Naive thymus-derived CD4-positive, alpha-beta T cell (primary cell): Measurements from ENCODE around the gene LARGE1. TPM values are rescaled to one million over a fixed set of nuclear protein-coding genes. Genes with fewer than 3 reads are reported as not detected.

ENCODE experiments used
- ATAC-seq: fragments of 150-1000 bp; cut with Tn5 transposase; 2 replicates; pipeline ENCODE4 v1.10.0; 2021; ENCODE audit warnings: mild to moderate bottlenecking, moderate library complexity
- CTCF ChIA-PET: fragments of 350-600 bp; sonication (Branson Sonifier 250); formaldehyde crosslinking; loops from one replicate; lab custom pipeline; 2021; ENCODE audit warnings: antibody characterized with exemption; lab: Charles Lee
- POLR2A ChIA-PET: fragments of 350-600 bp; sonication (Branson Sonifier 250); formaldehyde crosslinking; loops from one replicate; lab custom pipeline; 2021; ENCODE audit warnings: antibody characterized with exemption, inconsistent platforms; lab: Charles Lee
- DNase-seq, 9 donors: peaks; one replicate each; pipeline versions ENCODE4 v3.0.0 to v3.0.0-alpha.2; 2020 to 2022; ENCODE audit warnings: mixed read lengths in 1 of 9
- H3K27ac ChIP-seq: one replicate; pipeline ENCODE4 v1.7.0; 2013; ENCODE audit warnings: mild to moderate bottlenecking, low read depth, low read length, moderate library complexity
- H3K27me3 ChIP-seq, 2 donors: one replicate each; pipeline ENCODE4 v1.7.0; 2013; ENCODE audit warnings: low read length in 2 of 2, mild to moderate bottlenecking in 2 of 2, moderate library complexity in 2 of 2; ENCODE audit not compliant: control insufficient read depth in 2 of 2, insufficient read depth in 2 of 2
- H3K36me3 ChIP-seq, 3 experiments: 1 replicate in 2 of 3; 2 replicates in 1 of 3; pipeline ENCODE4 v1.7.0; 2013; ENCODE audit warnings: low read length in 3 of 3, mild to moderate bottlenecking in 3 of 3, moderate library complexity in 1 of 3; ENCODE audit not compliant: insufficient read depth in 3 of 3, control insufficient read depth in 2 of 3
- H3K4me1 ChIP-seq, 2 donors: one replicate each; pipeline ENCODE4 v1.7.0; 2013; ENCODE audit warnings: low read length in 2 of 2, mild to moderate bottlenecking in 2 of 2, moderate library complexity in 1 of 2; ENCODE audit not compliant: control insufficient read depth in 2 of 2, insufficient read depth in 2 of 2
- H3K4me3 ChIP-seq: 2 replicates; pipeline ENCODE4 v1.7.0; 2013; ENCODE audit warnings: mild to moderate bottlenecking, low read length
- H3K9me3 ChIP-seq, 3 experiments: 1 replicate in 2 of 3; 2 replicates in 1 of 3; pipeline ENCODE4 v1.7.0; 2013; ENCODE audit warnings: low read length in 3 of 3; ENCODE audit not compliant: control insufficient read depth in 2 of 3
- H3K27ac Mint-ChIP-seq, 9 donors: one replicate each; pipeline ENCODE4 v1.8.0; 2020 to 2022; ENCODE audit warnings: mixed read lengths in 9 of 9, mild to moderate bottlenecking in 8 of 9, moderate library complexity in 5 of 9, inconsistent platforms in 2 of 9
- H3K27me3 Mint-ChIP-seq, 5 donors: one replicate each; pipeline ENCODE4 v1.8.0; 2021 to 2022; ENCODE audit warnings: mixed read lengths in 5 of 5, mild to moderate bottlenecking in 1 of 5
- H3K36me3 Mint-ChIP-seq, 5 donors: one replicate each; pipeline ENCODE4 v1.8.0; 2020 to 2022; ENCODE audit warnings: mixed read lengths in 5 of 5, mild to moderate bottlenecking in 3 of 5, inconsistent platforms in 1 of 5
- H3K4me1 Mint-ChIP-seq, 7 donors: one replicate each; pipeline ENCODE4 v1.8.0; 2020 to 2022; ENCODE audit warnings: mixed read lengths in 7 of 7, mild to moderate bottlenecking in 3 of 7, inconsistent platforms in 1 of 7
- H3K4me3 Mint-ChIP-seq, 10 donors: one replicate each; pipeline ENCODE4 v1.8.0; 2020 to 2022; ENCODE audit warnings: mild to moderate bottlenecking in 10 of 10, mixed read lengths in 10 of 10, moderate library complexity in 6 of 10, inconsistent platforms in 2 of 10
- H3K9me3 Mint-ChIP-seq, 11 donors: one replicate each; pipeline ENCODE4 v1.8.0; 2020 to 2022; ENCODE audit warnings: mixed read lengths in 11 of 11, mild to moderate bottlenecking in 4 of 11, inconsistent platforms in 1 of 11, moderate library complexity in 1 of 11
- intact Hi-C, 2 donors: fragments of 100-400 bp; cut with micrococcal nuclease; formaldehyde crosslinking; loops; one replicate each; pipeline ENCODE4 v1.15.1; 2023
- polyA plus RNA-seq, 2 donors: library from polyadenylated mRNA; unstranded; fragments of 300-500 nt; fragmentation: Illumina TruSeq; gene quantifications; one replicate each; pipeline ENCODE4 v1.2.3, GENCODE V29; 2021
- total RNA-seq, 6 experiments: library from RNA in 5 of 6; stranded (reverse) in 5 of 6; gene quantifications; 1 replicate in 5 of 6; 2 replicates in 1 of 6; pipeline ENCODE4 v1.2.3 and lab custom pipeline; 2021 to 2026

LARGE1 gene
- total and polyA plus RNA-seq, 7 experiments from 2014 or later = 2.3 to 4.8 (median 3.0) TPM; not detected in 3

DNA sequence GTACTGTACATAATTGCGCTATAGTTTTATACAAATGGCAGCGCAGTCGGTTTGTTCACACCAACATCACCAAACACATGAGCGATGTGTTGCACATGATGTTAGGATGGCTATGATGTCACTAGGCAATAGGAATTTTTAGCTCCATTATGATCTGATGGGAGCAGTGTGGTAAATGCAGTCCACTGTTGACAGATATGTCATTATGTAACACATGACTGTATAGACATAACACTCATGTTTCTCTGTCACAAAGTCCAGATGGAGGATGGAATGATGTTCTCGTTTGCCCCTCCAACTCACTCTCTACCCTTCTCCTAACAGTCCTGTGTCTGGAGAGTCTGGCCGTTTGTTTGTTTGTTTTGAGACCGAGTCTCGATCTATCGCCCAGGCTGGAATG lies 288.5 kb downstream of the LARGE1 start:
- no peaks in the 10 kb centered on the region for H3K9me3 ChIP-seq
- H3K4me3 Mint-ChIP-seq = no peak overlapping the region
- no peak overlapping the region for H3K27ac Mint-ChIP-seq
- H3K36me3 Mint-ChIP-seq = no peaks in the 10 kb centered on the region
- H3K36me3 ChIP-seq = no peaks in the 10 kb centered on the region
- H3K9me3 Mint-ChIP-seq = peaks cover 3 to 26% (median 15%) of the 10 kb centered on the region in 11 donors
- DNase-seq = no peak
- H3K27me3 ChIP-seq = no peaks in the 10 kb centered on the region
- peaks cover 0 to 4% (median 0%) of the 10 kb centered on the region in 5 donors for H3K27me3 Mint-ChIP-seq
- H3K27ac ChIP-seq = no peak overlapping the region
- no peak overlapping the region for H3K4me3 ChIP-seq
- intact Hi-C loops = no loop called here
- ATAC-seq = no peak
- CTCF ChIA-PET = no interaction called here
- no peaks in the 10 kb centered on the region for H3K4me1 ChIP-seq
- POLR2A ChIA-PET = no interaction called here
- no peaks in the 10 kb centered on the region for H3K4me1 Mint-ChIP-seq

DNA sequence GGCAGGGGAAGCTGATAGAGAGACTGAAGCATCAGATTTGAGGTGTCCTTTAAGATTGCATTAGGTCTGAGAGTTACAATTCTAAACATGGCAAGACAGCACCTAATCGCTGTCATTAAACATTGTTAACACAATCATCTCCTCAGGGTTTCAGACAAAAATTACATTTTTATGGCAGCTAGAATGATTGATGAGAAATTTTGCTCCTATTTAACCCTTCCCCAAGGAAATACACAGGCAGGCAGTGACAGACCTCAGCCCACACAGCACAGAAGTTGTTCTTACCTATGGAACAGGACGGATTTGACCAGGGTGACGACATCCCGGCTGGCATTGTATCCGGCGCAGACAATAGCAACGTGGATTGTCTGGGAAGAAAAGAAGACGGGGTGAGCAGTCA lies 294.3 kb downstream of the LARGE1 start:
- Mint-ChIP-seq H3K4me3 (no peak overlapping the region), H3K9me3 (peaks cover 0 to 27% (median 6%) of the 10 kb centered on the region in 11 donors), H3K27ac (no peak overlapping the region), H3K36me3 (no peaks in the 10 kb centered on the region), H3K4me1 (no peaks in the 10 kb centered on the region), H3K27me3 (peaks cover 0 to 4% (median 0%) of the 10 kb centered on the region in 5 donors)
- no peaks in the 10 kb centered on the region for H3K27me3 ChIP-seq
- no peaks in the 10 kb centered on the region for H3K36me3 ChIP-seq
- H3K4me3 ChIP-seq = no peak overlapping the region
- CTCF ChIA-PET = no interaction called here
- H3K9me3 ChIP-seq = no peaks in the 10 kb centered on the region
- H3K4me1 ChIP-seq = no peaks in the 10 kb centered on the region
- intact Hi-C loops = no loop called here
- H3K27ac ChIP-seq = no peak overlapping the region
- no peak for ATAC-seq
- POLR2A ChIA-PET = no interaction called here
- no peak for DNase-seq

DNA sequence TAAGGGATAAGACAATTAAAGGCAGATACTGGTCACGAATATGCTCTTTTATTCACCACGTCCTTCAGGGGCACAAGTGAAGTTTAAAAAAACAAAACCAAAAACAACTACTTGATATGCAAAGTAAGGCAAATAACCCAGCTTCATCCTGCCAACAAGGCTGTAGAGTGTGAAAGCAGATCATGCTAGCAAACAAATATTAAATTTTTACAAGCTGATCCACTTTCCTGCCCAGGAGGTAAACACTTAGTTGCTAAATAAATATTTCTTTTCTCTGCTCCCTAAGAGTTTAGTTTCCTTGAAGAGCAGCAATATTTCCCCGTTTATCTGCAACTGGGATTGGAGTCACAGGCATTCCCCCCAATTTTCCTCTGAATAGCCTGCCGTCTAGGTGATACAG lies 300.2 kb downstream of the LARGE1 start:
- Histone ChIP-seq H3K27me3 (no peaks in the 10 kb centered on the region), H3K36me3 (no peaks in the 10 kb centered on the region), H3K9me3 (no peaks in the 10 kb centered on the region), H3K4me1 (no peaks in the 10 kb centered on the region), H3K27ac (no peak overlapping the region), H3K4me3 (no peak overlapping the region)
- Mint-ChIP-seq H3K27ac (no peak overlapping the region), H3K27me3 (peaks cover 0 to 11% (median 0%) of the 10 kb centered on the region in 5 donors), H3K9me3 (peaks cover 0 to 9% (median 4%) of the 10 kb centered on the region in 11 donors), H3K4me3 (no peak overlapping the region), H3K36me3 (no peaks in the 10 kb centered on the region), H3K4me1 (no peaks in the 10 kb centered on the region)
- ATAC-seq (no peak), DNase-seq (no peak)
- ChIA-PET CTCF (no interaction called here), POLR2A (no interaction called here)
- intact Hi-C loops = no loop called here

DNA sequence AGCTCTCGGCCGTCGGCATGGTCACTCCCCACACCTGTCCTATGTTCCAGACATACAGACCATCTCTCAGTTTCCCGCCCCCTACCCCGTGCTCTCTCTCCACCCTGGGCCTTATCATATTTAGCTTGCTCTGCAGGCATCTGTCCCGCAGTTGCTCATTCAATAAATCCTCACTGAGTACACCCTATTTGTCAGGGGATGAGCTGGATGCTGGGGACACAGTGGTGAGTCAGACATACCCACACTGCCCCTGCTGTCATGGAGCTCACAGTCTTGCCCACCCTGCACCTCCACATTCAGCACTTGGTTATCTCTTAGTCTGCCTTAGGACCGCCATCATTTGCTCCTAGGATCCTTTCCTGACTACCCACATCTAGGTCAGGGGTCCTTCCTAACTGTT lies 313.8 kb downstream of the LARGE1 start:
- Histone ChIP-seq H3K27ac (no peak overlapping the region), H3K27me3 (no peaks in the 10 kb centered on the region), H3K4me1 (no peaks in the 10 kb centered on the region), H3K9me3 (no peaks in the 10 kb centered on the region), H3K4me3 (no peak overlapping the region), H3K36me3 (no peaks in the 10 kb centered on the region)
- intact Hi-C loops = no loop called here
- Mint-ChIP-seq H3K9me3 (peaks cover 0 to 15% (median 6%) of the 10 kb centered on the region in 11 donors), H3K4me3 (no peak overlapping the region), H3K4me1 (no peaks in the 10 kb centered on the region), H3K27ac (no peak overlapping the region), H3K27me3 (no peaks in the 10 kb centered on the region), H3K36me3 (no peaks in the 10 kb centered on the region)
- CTCF ChIA-PET = no interaction called here
- DNase-seq (no peak), ATAC-seq (no peak)
- POLR2A ChIA-PET = no interaction called here

DNA sequence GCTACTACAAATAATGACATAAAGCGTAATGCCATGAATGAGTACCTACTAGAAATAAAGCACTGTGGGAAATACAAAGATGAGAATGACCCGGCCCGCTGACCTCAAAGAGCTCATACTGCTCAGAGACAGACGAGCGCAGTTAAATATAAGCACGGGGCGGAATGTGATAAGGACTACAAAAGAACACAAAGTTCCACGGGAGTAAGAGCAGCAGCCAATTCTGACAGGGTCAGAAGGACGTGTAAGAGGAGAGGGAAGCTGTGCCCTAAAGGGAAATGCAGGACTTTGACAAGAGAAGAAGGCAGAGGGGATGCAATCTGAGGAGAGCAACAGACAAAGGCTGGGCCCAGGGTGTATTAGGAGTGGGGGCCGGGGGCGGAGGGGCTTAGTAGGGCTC lies 314.6 kb downstream of the LARGE1 start:
- no peaks in the 10 kb centered on the region for H3K27me3 ChIP-seq
- Mint-ChIP-seq H3K9me3 (peaks cover 0 to 19% (median 5%) of the 10 kb centered on the region in 11 donors), H3K36me3 (no peaks in the 10 kb centered on the region), H3K4me3 (no peak overlapping the region), H3K4me1 (no peaks in the 10 kb centered on the region), H3K27me3 (no peaks in the 10 kb centered on the region), H3K27ac (no peak overlapping the region)
- POLR2A ChIA-PET = no interaction called here
- no peaks in the 10 kb centered on the region for H3K9me3 ChIP-seq
- CTCF ChIA-PET = no interaction called here
- no peaks in the 10 kb centered on the region for H3K36me3 ChIP-seq
- ATAC-seq = no peak
- H3K4me3 ChIP-seq = no peak overlapping the region
- intact Hi-C loops = no loop called here
- H3K4me1 ChIP-seq = no peaks in the 10 kb centered on the region
- no peak overlapping the region for H3K27ac ChIP-seq
- no peak for DNase-seq

DNA sequence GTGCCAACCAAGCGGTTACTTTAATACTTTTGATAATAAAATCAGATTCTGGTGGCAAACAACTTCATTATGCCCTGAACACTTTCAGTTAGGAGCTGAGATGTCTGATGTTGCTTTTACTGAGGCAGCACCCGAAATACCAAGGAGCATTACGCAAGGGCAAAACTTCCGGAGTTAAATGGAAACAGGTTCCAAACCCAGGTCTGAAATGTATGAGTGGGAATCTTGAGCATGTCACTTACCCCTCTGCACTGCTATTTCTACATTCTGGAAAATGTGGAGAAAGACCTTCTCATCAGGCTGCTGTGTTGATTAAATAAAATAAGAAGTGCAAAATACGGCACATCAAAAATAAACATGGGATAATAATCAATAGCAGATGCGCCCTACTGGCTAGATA lies 315.1 kb downstream of the LARGE1 start:
- H3K4me1 Mint-ChIP-seq = no peaks in the 10 kb centered on the region
- no peak overlapping the region for H3K27ac Mint-ChIP-seq
- no peaks in the 10 kb centered on the region for H3K4me1 ChIP-seq
- ChIA-PET POLR2A (no interaction called here), CTCF (no interaction called here)
- no peaks in the 10 kb centered on the region for H3K36me3 ChIP-seq
- H3K4me3 ChIP-seq = no peak overlapping the region
- H3K9me3 Mint-ChIP-seq = peaks cover 0 to 19% (median 6%) of the 10 kb centered on the region in 11 donors
- no peak overlapping the region for H3K27ac ChIP-seq
- intact Hi-C loops = no loop called here
- no peaks in the 10 kb centered on the region for H3K27me3 Mint-ChIP-seq
- no peak for ATAC-seq
- H3K4me3 Mint-ChIP-seq = no peak overlapping the region
- DNase-seq = no peak
- H3K27me3 ChIP-seq = no peaks in the 10 kb centered on the region
- H3K36me3 Mint-ChIP-seq = peaks cover 0 to 3% (median 0%) of the 10 kb centered on the region in 5 donors
- H3K9me3 ChIP-seq = no peaks in the 10 kb centered on the region

DNA sequence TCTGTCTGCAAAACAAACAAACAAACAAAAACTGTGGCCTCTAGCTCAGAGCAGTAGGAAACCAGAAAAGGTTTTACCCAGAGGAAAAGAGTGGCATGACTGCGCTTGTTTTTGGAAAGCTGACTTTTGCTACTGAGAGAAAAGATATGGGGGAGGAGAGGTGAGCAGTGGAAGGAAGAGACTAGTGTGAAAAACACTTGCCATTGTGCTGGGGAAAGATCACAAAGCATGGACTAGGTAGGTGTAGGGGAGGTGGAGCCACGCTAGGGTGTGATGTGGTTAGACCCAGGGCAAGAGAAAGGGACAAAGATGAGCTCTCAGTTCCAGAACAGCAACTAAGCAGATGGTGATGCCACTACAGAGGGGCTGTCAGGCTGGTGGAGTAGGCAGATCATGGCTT lies 319.2 kb downstream of the LARGE1 start:
- ATAC-seq = no peak
- POLR2A ChIA-PET = no interaction called here
- CTCF ChIA-PET = interaction anchor here (0.6 kb wide), 1 partner anchor 559 kb away, joined by 3 read pairs; no protein-coding TSS in a partner anchor
- Histone ChIP-seq H3K36me3 (no peaks in the 10 kb centered on the region), H3K4me3 (no peak overlapping the region), H3K27me3 (no peaks in the 10 kb centered on the region), H3K4me1 (no peaks in the 10 kb centered on the region), H3K9me3 (no peaks in the 10 kb centered on the region), H3K27ac (no peak overlapping the region)
- DNase-seq = no peak
- intact Hi-C loops = no loop called here
- no peak overlapping the region for H3K27ac Mint-ChIP-seq
- H3K36me3 Mint-ChIP-seq = peaks cover 0 to 4% (median 0%) of the 10 kb centered on the region in 5 donors
- H3K4me1 Mint-ChIP-seq = no peaks in the 10 kb centered on the region
- peaks cover 0 to 20% (median 4%) of the 10 kb centered on the region in 11 donors for H3K9me3 Mint-ChIP-seq
- H3K27me3 Mint-ChIP-seq = peaks cover 0 to 7% (median 0%) of the 10 kb centered on the region in 5 donors
- H3K4me3 Mint-ChIP-seq = no peak overlapping the region
